Neural progenitor cell (in vitro differentiated cells): ENCODE data around the gene MIDN.

Source experiments
- EZH2 ChIP-seq: fragments of 200-600 bp; sonication (generic); IDR thresholded peaks from 2 replicates; pipeline ENCODE4 v1.6.1; 2017; ENCODE audit warnings: antibody characterized with exemption, mild to moderate bottlenecking, moderate library complexity
- TF ChIP-seq, protein P1 (sequence below): fragments of 200-600 bp; sonication (generic); IDR thresholded peaks from 2 replicates; pipeline ENCODE4 v1.5.1; 2017; ENCODE audit warnings: antibody characterized with exemption, mild to moderate bottlenecking

DNA sequence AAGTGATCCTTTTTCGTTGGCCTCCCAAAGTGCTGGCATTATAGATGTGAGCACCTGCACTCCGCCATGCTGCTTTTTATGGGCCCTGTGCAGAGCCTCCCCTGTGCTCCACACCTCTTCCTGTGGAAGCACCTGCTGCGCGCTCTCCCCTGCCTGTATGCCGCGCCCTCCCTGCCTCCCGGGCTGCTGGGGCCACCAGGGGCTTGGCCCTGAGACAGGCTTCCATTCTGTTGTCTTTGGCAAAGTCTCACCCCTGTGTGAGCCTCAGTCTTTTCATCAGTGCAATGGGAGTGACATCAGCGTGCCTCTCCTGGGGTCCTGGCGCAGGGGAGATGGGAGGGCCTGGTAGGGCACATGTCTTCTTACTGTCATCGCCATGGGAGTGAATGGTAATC is 28.2 kb downstream of the MIDN start:
- TF ChIP-seq EZH2 = no peak
- TF ChIP-seq, protein P1, sequence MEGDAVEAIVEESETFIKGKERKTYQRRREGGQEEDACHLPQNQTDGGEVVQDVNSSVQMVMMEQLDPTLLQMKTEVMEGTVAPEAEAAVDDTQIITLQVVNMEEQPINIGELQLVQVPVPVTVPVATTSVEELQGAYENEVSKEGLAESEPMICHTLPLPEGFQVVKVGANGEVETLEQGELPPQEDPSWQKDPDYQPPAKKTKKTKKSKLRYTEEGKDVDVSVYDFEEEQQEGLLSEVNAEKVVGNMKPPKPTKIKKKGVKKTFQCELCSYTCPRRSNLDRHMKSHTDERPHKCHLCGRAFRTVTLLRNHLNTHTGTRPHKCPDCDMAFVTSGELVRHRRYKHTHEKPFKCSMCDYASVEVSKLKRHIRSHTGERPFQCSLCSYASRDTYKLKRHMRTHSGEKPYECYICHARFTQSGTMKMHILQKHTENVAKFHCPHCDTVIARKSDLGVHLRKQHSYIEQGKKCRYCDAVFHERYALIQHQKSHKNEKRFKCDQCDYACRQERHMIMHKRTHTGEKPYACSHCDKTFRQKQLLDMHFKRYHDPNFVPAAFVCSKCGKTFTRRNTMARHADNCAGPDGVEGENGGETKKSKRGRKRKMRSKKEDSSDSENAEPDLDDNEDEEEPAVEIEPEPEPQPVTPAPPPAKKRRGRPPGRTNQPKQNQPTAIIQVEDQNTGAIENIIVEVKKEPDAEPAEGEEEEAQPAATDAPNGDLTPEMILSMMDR = no peak
